GM19438 (cell line): ENCODE data around the gene SLC2A1.
"Not testable (repeated sequence)": the region's sequence is repeated elsewhere in the genome, so short reads cannot be mapped to it uniquely, and the experiment has no call there.

Source experiments
- ATAC-seq: cut with Tn5 transposase; IDR thresholded peaks from one replicate; pipeline ENCODE4 v1.9.1; 2021; ENCODE audit warnings: low read depth; ENCODE audit not compliant: unreplicated experiment

Gene SLC2A1

GRCh38 chr1:42913426-42914091 is 45.1 kb downstream of the SLC2A1 start:
- ATAC-seq = no peak

DNA sequence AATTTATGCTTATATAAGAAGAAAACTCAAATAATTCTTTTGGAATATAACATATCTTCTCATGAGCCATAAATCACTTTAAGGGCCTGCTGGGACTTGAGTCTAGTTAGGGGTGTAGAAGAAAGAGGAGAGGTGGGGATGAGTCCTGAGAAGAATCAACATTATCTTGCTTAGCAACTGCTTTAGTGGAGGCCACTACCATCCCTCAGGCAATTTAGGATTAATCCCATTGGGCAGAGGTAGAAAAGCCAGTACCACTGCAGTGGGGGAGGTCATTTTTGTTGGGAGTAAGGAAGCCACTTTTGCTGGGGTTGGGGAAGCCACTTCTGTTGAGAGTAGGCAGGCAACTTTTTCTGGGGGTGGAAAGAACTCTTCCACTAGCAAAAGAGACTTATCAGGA is 47.7 kb downstream of the SLC2A1 start:
- no peak for ATAC-seq

- no peak for ATAC-seq
Measured at GRCh38 chr1:42908046-42908445, 50.6 kb downstream of the SLC2A1 start.

- ATAC-seq = no peak
Measured at GRCh38 chr1:42904434-42904833, 54.2 kb downstream of the SLC2A1 start.

GRCh38 chr1:42899960-42900359 is 58.7 kb downstream of the SLC2A1 start:
- ATAC-seq = not testable (repeated sequence)

DNA sequence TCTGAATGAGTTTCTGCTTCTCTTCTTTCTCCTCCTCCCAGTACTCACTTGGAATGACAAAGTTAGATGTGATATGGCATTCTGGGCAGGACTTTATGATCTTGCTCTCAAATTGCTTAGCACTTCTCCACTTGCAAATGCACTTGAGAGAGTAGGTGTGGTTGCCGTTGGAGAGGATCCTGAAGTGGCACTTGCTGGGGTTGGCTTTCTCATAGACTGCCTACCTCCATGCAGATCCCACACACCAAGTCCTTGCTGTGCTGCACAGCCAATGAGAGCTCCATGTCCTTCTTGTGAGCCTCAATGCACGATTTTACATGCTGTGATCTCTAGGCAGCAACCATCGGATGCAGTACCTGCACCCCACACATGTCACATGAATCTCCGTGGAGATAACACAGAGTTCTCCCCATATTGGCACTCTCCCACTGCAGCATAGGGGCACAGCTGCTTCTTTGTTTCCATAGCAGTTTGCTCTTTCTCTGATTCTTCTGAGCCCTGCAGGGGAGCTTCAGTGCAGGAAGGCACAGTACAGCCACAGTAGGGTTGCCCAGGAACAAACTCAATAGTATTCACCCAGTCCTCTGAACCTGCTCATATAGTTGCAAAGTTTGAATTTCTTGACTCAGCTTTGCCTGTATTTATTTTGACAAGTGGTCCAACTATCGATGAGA is 67.1 kb downstream of the SLC2A1 start:
- no peak for ATAC-seq

DNA sequence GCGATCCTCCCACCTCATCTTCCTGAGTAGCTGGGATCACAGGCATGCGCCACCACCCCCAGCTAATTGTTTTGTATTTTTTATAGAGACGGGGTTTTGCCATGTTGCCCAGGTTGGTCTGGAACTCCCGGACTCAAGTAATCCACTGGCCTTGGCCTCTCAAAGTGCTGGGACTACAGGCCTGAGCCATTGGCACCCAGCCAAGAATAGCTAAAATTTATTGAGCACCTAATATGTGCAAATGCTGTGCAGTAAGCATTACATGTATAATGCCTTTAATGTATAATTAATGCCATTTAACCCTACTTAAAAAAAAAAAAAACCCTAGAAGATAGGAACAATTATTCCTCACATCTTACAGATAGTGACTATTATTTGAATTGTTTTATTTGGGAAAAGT is 69.4 kb downstream of the SLC2A1 start:
- ATAC-seq = no peak

GRCh38 chr1:42888013-42888633 is 70.5 kb downstream of the SLC2A1 start:
- no peak for ATAC-seq

GRCh38 chr1:42887366-42887765 is 71.3 kb downstream of the SLC2A1 start:
- ATAC-seq = no peak

GRCh38 chr1:42886800-42887199 is 71.9 kb downstream of the SLC2A1 start:
- ATAC-seq = no peak

- ATAC-seq = no peak
Measured at GRCh38 chr1:42886046-42886739, 72.5 kb downstream of the SLC2A1 start.

DNA sequence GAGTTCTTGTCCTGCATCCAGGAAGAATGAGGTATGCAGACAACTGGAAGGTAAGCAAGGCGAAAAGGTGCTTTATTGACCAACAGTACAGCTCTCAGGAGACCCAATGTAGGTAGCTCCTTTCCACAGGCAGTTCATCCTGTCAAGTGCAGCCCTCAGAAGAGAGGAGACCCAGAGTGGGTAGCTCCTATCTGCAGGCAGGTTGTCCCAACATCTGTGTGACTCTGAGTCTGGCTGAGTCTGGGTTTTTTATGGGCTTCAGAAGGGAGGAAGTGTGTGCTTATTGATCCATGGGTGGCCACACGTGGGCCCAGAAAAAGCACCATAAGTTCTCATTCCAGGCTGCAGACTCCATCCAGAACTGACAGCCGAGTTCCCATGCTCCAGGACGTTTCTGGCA is 78.3 kb downstream of the SLC2A1 start:
- ATAC-seq = no peak

GRCh38 chr1:42877380-42877779 is 81.3 kb downstream of the SLC2A1 start:
- no peak for ATAC-seq

GRCh38 chr1:42876009-42876408 is 82.7 kb downstream of the SLC2A1 start:
- ATAC-seq = no peak
